Gastroesophageal sphincter (tissue), 3 donors: ENCODE data around the gene SPEN.
A peak's percentile ranks its signal among the peaks of the same experiment; 100 is the strongest.

Experiments used
- POLR2A ChIP-seq, 2 donors: fragments of 450-650 bp; IDR thresholded peaks; one replicate each; pipeline ENCODE4 v1.6.1; 2017; ENCODE audit warnings: antibody characterized with exemption in 2 of 2, mild to moderate bottlenecking in 2 of 2, moderate library complexity in 1 of 2
- TF ChIP-seq, protein P1 (sequence below), 4 experiments: fragments of 200-600 bp in 2 of 4; fragments of 450-650 bp in 2 of 4; sonication (generic) in 1 of 4; IDR thresholded peaks; one replicate each; pipeline ENCODE4 v1.5.1; 2017 to 2019; ENCODE audit warnings: antibody characterized with exemption in 4 of 4, mild to moderate bottlenecking in 2 of 4, moderate library complexity in 2 of 4

DNA sequence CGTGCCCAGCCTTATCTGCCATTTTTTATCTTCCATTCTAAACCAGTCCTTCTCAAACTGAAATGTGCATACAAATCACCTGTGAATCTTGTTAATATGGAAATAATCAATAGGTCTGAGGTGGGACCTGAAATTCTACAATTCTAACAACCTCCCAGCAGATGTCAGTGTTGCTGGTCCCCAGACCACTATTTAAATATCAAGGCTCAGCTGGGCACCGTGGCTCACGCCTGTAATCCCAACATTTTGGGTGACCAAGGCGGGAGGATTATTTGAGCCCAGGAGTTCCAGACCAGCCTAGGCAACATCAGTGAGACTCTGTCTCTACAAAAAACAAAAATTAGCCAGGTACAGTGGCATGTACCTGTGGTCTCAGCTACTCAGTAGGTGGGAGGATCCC is 44.1 kb upstream of the SPEN start:
- TF ChIP-seq POLR2A (IDR thresholded peaks at IDR 0.05) = no peak
- TF ChIP-seq, protein P1, sequence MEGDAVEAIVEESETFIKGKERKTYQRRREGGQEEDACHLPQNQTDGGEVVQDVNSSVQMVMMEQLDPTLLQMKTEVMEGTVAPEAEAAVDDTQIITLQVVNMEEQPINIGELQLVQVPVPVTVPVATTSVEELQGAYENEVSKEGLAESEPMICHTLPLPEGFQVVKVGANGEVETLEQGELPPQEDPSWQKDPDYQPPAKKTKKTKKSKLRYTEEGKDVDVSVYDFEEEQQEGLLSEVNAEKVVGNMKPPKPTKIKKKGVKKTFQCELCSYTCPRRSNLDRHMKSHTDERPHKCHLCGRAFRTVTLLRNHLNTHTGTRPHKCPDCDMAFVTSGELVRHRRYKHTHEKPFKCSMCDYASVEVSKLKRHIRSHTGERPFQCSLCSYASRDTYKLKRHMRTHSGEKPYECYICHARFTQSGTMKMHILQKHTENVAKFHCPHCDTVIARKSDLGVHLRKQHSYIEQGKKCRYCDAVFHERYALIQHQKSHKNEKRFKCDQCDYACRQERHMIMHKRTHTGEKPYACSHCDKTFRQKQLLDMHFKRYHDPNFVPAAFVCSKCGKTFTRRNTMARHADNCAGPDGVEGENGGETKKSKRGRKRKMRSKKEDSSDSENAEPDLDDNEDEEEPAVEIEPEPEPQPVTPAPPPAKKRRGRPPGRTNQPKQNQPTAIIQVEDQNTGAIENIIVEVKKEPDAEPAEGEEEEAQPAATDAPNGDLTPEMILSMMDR (IDR thresholded peaks at IDR 0.05) = peak in 3 of 4 experiments; percentile 15 to 36 (median 33)
